Stomach (tissue), 9 donors: ENCODE measurements around the gene FAM8A1. TPM values are rescaled to one million over a fixed set of nuclear protein-coding genes. Genes with fewer than 3 reads are reported as not detected.

Experiments
- DNase-seq, 2 donors: peaks; one replicate each; pipeline versions ENCODE4 v3.0.0 to v3.0.0-alpha.2; 2013 to 2019
- H3K27ac ChIP-seq, 5 donors: fragments of 200-600 bp in 4 of 5; sonication (generic) in 4 of 5; one replicate each; pipeline ENCODE4 v1.5.1; 2013 to 2019; ENCODE audit warnings: mild to moderate bottlenecking in 1 of 5, moderate library complexity in 1 of 5
- H3K27me3 ChIP-seq, 3 donors: fragments of 200-600 bp; sonication (generic); one replicate each; pipeline ENCODE4 v1.5.1; 2017 to 2019; ENCODE audit warnings: mixed run types in 1 of 3
- H3K36me3 ChIP-seq, 4 donors: fragments of 200-600 bp; sonication (generic); 1 replicate in 3 of 4; 2 replicates in 1 of 4; pipeline ENCODE4 v1.5.1; 2016 to 2019
- H3K4me1 ChIP-seq, 4 donors: fragments of 200-600 bp; sonication (generic); one replicate each; pipeline ENCODE4 v1.5.1; 2016 to 2019
- H3K4me3 ChIP-seq, 4 donors: fragments of 200-600 bp; sonication (generic) in 3 of 4; one replicate each; pipeline ENCODE4 v1.5.1; 2016 to 2019; ENCODE audit warnings: mild to moderate bottlenecking in 1 of 4
- H3K9me3 ChIP-seq, 4 donors: fragments of 200-600 bp; sonication (generic); one replicate each; pipeline ENCODE4 v1.5.1; 2016 to 2019
- EP300 ChIP-seq: sonication (generic); formaldehyde crosslinking; IDR thresholded peaks from one replicate; pipeline ENCODE4 v1.6.1; 2017; ENCODE audit warnings: antibody characterized with exemption
- POLR2A ChIP-seq, 4 donors: fragments of 450-650 bp; IDR thresholded peaks; one replicate each; pipeline ENCODE4 v1.6.1; 2016; ENCODE audit warnings: antibody characterized with exemption in 4 of 4, control low read depth in 2 of 4, mild to moderate bottlenecking in 1 of 4, moderate library complexity in 1 of 4
- POLR2AphosphoS5 ChIP-seq, 3 donors: sonication (generic); formaldehyde crosslinking; IDR thresholded peaks; one replicate each; pipeline ENCODE4 v1.6.1; 2016; ENCODE audit warnings: antibody characterized with exemption in 3 of 3
- WGBS, 5 donors: extraction: QIAGEN DNeasy Blood & Tissue Kit in 3 of 5; methylation state at CpG; one replicate each; pipeline versions ENCODE4 v1.1.5 to v1.1.7; 2013 to 2018; 5-methylcytosine and 5-hydroxymethylcytosine counted together
- intact Hi-C: fragments of 100-400 bp; cut with DNase I; formaldehyde crosslinking; loops from one replicate; pipeline ENCODE4 v1.15.1; 2023; ENCODE audit warnings: low total_unique reads
- polyA plus RNA-seq, 3 donors: library from polyadenylated mRNA; stranded (reverse); fragments of 200-250 nt; gene quantifications; one replicate each; pipeline ENCODE4 v1.2.3, GENCODE V29; 2013
- total RNA-seq, 5 donors: library from RNA; depleted of rRNA; stranded (reverse); fragments of >200 nt; gene quantifications; one replicate each; pipeline versions ENCODE4 v1.1.0 to v1.2.3, GENCODE V29; 2014 to 2016
- TF ChIP-seq, protein P1 (sequence below), 7 experiments: fragments of 450-650 bp in 4 of 7; fragments of 200-600 bp in 3 of 7; sonication (generic) in 3 of 7; IDR thresholded peaks; one replicate each; pipeline ENCODE4 v1.5.1; 2016 to 2019; ENCODE audit warnings: antibody characterized with exemption in 7 of 7, control low read depth in 2 of 7, mild to moderate bottlenecking in 1 of 7
- donor health status: healthy with polysubstance abuse.
- donor health status: Bipolar disorder and iron deficiency.
- donor health status: healthy.

FAM8A1 gene
- total and polyA plus RNA-seq, 8 donors: 5.2 to 42.4 (median 21.9) TPM

DNA sequence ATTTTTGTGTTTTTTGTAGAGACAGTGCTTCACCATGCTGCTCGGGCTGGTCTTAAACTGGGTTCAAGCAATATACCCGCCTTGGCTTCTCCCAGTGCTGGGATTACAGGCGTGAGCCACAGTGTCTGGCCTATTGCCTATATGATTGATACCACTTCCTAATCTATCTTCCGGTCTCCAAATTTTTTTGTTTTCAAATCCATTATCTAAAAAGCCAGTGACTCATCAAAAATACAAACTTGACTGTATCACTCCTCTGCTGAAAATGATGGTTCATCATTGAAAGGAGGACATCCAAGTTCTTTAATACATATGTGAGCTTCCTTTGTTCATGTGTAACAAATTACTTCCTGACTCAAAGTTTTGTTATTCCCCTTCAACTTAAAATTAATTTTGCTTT, 35.5 kb downstream of the FAM8A1 start:
- Histone ChIP-seq H3K27me3 (no peaks in the 10 kb centered on the region), H3K4me3 (no peak overlapping the region), H3K9me3 (no peaks in the 10 kb centered on the region), H3K4me1 (peaks cover 0 to 20% (median 3%) of the 10 kb centered on the region in 4 donors), H3K27ac (no peak overlapping the region), H3K36me3 (peaks cover 18 to 81% (median 72%) of the 10 kb centered on the region in 4 donors)
- WGBS, 5 donors: 95 to 96% (median 96%) methylated on average over 4 of the region's 4 CpGs
- intact Hi-C loops: no loop called here
- TF ChIP-seq EP300 (no peak), POLR2A (IDR thresholded peaks at IDR 0.05) (no peak), POLR2AphosphoS5 (IDR thresholded peaks at IDR 0.05) (no peak)
- TF ChIP-seq, protein P1, sequence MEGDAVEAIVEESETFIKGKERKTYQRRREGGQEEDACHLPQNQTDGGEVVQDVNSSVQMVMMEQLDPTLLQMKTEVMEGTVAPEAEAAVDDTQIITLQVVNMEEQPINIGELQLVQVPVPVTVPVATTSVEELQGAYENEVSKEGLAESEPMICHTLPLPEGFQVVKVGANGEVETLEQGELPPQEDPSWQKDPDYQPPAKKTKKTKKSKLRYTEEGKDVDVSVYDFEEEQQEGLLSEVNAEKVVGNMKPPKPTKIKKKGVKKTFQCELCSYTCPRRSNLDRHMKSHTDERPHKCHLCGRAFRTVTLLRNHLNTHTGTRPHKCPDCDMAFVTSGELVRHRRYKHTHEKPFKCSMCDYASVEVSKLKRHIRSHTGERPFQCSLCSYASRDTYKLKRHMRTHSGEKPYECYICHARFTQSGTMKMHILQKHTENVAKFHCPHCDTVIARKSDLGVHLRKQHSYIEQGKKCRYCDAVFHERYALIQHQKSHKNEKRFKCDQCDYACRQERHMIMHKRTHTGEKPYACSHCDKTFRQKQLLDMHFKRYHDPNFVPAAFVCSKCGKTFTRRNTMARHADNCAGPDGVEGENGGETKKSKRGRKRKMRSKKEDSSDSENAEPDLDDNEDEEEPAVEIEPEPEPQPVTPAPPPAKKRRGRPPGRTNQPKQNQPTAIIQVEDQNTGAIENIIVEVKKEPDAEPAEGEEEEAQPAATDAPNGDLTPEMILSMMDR (IDR thresholded peaks at IDR 0.05): no peak
- DNase-seq: no peak

DNA sequence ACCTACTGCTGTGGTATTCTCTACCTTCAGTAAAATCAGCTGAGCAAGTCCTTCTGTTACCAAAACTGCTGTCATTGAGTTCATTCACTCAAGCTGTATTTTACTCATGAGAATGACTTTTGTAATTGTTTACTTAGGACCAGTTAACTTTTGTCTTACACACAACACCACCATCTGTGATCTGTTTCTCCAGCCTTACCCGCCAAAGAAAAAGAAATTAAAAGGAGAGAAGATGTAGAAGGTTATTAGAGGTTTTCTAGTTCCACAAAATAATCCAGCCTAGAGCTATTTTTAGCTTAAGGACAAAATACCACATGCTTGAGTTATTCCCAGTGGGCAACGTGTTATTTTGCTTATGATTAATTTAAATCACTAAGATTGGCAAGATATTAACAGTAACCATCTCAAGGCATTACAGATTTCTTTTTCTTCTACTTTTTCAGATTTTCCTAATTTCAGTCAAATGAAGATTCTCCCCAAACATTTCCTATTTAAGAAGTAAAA, 38.2 kb downstream of the FAM8A1 start:
- no peak for DNase-seq
- Histone ChIP-seq H3K27ac (no peak overlapping the region), H3K9me3 (no peaks in the 10 kb centered on the region), H3K4me3 (no peak overlapping the region), H3K27me3 (no peaks in the 10 kb centered on the region), H3K4me1 (peaks cover 0 to 7% (median 0%) of the 10 kb centered on the region in 4 donors), H3K36me3 (peaks cover 18 to 86% (median 75%) of the 10 kb centered on the region in 4 donors)
- no peak for TF ChIP-seq POLR2A (IDR thresholded peaks at IDR 0.05)
- TF ChIP-seq POLR2AphosphoS5 (IDR thresholded peaks at IDR 0.05): no peak
- TF ChIP-seq, protein P1 (IDR thresholded peaks at IDR 0.05): no peak
- TF ChIP-seq EP300: no peak
- intact Hi-C loops: no loop called here
- WGBS, 5 donors: 66 to 83% (median 76%) methylated on average over 2 of the region's 2 CpGs

DNA sequence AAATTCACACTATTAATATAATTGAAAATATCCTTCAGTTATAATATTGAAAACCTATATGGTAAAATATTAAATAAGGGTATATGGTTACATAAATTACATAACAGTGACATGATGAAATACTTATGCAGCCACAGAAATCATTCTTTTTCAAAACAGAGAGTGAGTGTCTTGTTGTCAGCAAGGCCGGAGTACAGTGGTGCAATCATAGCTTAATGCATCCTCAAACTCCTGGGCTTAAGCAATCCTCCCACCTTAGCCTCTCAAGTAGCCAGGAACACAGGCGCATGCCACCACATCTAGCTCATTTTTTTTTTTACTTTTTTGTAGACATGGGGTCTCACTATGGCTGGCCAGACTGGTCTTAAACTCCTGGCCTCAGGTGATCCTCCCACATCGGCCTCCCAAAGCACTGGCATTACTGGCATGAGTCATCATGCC, 40.4 kb downstream of the FAM8A1 start:
- DNase-seq: no peak
- 90 to 96% (median 94%) methylated on average over 3 of the region's 3 CpGs for WGBS, 5 donors
- TF ChIP-seq, protein P1 (IDR thresholded peaks at IDR 0.05): no peak
- no peak for TF ChIP-seq POLR2A (IDR thresholded peaks at IDR 0.05)
- TF ChIP-seq POLR2AphosphoS5 (IDR thresholded peaks at IDR 0.05): no peak
- TF ChIP-seq EP300: no peak
- H3K9me3 ChIP-seq: no peaks in the 10 kb centered on the region
- no peaks in the 10 kb centered on the region for H3K27me3 ChIP-seq
- no peak overlapping the region for H3K4me3 ChIP-seq
- intact Hi-C loops: no loop called here
- no peak overlapping the region for H3K27ac ChIP-seq
- no peaks in the 10 kb centered on the region for H3K4me1 ChIP-seq
- peaks cover 22 to 96% (median 91%) of the 10 kb centered on the region in 4 donors for H3K36me3 ChIP-seq

DNA sequence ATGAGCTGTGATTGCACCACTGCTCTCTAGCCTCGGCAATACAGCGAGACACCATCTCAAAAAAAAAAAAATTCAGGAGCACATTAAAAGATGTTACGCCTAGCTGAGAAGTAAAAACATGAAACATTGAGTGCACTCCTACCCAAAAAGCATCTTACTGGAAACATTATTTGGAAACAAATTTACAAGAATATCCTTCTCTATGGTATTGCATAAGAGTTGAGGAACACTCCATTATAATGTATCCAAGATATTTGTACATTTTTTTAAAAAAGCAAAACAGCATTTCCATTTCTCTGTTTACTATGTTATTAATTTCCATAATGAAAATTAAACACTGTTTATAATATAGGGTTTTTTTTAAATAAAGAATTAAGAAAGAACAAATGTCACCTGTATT, 48.6 kb downstream of the FAM8A1 start:
- Histone ChIP-seq H3K9me3 (no peaks in the 10 kb centered on the region), H3K4me1 (peaks cover 0 to 18% (median 8%) of the 10 kb centered on the region in 4 donors), H3K36me3 (peaks cover 26 to 90% (median 87%) of the 10 kb centered on the region in 4 donors), H3K27ac (no peak overlapping the region), H3K4me3 (no peak overlapping the region), H3K27me3 (no peaks in the 10 kb centered on the region)
- WGBS, 5 donors: 96 to 100% (median 97%) methylated on average over 3 of the region's 3 CpGs
- TF ChIP-seq POLR2AphosphoS5 (IDR thresholded peaks at IDR 0.05): no peak
- no peak for TF ChIP-seq EP300
- TF ChIP-seq POLR2A (IDR thresholded peaks at IDR 0.05): no peak
- TF ChIP-seq, protein P1 (IDR thresholded peaks at IDR 0.05): no peak
- DNase-seq: no peak
- intact Hi-C loops: no loop called here
